22Rv1 (cell line): ENCODE data around the gene ALOX12B.

ENCODE experiments used
- CTCF ChIP-seq: fragments of 450-650 bp; IDR thresholded peaks from 2 replicates; pipeline ENCODE4 v1.5.1; 2017; ENCODE audit warnings: mild to moderate bottlenecking
- ZFX ChIP-seq: fragments of 450-650 bp; IDR thresholded peaks from 2 replicates; pipeline ENCODE4 v1.6.1; 2017; ENCODE audit warnings: antibody characterized with exemption, borderline replicate concordance

- TF ChIP-seq CTCF: no peak
- no peak for TF ChIP-seq ZFX
Observed at GRCh38 chr17:8074554-8074953, 13.0 kb downstream of the ALOX12B start.
